K562 treated with DMSO at 1 percent for 4 hours (cell line): ENCODE results near the gene UBE3B. TPM values are rescaled to one million over a fixed set of nuclear protein-coding genes. Genes with fewer than 3 reads are reported as not detected.

Source experiments
- total RNA-seq: library from RNA; unstranded; fragments of 300-600 nt; gene quantifications from 2 replicates; pipeline ENCODE4 v1.2.3, GENCODE V29; 2022; ENCODE audit not compliant: insufficient read depth

The UBE3B gene, protein sequence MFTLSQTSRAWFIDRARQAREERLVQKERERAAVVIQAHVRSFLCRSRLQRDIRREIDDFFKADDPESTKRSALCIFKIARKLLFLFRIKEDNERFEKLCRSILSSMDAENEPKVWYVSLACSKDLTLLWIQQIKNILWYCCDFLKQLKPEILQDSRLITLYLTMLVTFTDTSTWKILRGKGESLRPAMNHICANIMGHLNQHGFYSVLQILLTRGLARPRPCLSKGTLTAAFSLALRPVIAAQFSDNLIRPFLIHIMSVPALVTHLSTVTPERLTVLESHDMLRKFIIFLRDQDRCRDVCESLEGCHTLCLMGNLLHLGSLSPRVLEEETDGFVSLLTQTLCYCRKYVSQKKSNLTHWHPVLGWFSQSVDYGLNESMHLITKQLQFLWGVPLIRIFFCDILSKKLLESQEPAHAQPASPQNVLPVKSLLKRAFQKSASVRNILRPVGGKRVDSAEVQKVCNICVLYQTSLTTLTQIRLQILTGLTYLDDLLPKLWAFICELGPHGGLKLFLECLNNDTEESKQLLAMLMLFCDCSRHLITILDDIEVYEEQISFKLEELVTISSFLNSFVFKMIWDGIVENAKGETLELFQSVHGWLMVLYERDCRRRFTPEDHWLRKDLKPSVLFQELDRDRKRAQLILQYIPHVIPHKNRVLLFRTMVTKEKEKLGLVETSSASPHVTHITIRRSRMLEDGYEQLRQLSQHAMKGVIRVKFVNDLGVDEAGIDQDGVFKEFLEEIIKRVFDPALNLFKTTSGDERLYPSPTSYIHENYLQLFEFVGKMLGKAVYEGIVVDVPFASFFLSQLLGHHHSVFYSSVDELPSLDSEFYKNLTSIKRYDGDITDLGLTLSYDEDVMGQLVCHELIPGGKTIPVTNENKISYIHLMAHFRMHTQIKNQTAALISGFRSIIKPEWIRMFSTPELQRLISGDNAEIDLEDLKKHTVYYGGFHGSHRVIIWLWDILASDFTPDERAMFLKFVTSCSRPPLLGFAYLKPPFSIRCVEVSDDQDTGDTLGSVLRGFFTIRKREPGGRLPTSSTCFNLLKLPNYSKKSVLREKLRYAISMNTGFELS
- 13.6 and 15.3 TPM in 2 replicates for total RNA-seq

DNA sequence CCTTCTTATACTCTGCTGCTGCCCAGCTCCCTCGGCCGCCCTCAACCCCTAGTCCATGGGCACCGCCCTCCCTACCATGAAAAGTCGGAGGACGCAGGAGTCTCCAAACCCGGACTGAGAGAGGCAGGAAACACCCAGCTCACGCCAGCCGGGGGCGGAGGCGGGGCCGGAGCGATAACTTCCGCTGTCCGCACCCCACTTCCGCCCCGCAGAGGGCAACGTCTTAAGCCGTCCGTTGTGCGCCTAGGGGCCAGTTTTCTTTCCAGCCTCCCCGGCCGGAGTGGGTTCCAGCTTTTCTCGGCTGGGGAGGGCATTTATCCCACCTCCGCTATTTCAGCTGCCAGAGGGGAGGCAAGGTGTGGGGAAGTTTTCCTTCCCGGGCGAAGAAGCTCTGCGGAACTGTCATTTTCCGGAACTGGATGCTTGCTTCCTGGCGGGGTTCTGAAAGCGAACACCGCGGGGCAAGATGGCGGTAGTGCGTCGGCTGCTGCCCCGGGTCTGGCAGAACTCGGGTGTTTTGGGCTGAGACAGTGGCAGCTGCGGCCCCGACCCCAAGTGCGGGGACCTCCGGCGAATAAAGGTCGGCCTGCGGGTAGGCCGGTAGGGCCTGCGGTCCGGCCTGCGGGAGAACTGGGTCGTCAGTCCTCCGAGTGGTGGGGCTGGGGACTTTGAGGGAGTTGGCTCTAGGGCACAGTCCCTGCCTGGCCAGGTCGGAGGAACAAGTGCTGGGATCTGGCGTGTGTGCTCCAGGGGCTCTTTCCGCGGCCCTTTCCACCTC, at the start of gene UBE3B, which contains the start of gene KCTD10:
Gene UBE3B, plus strand, starts transcription at position 450 of the 778 bp plus-strand sequence. CDS start 5,918 bp downstream, outside the sequence.
Gene KCTD10, minus strand, starts transcription at position 116 of the 778 bp plus-strand sequence. Its CDS starts 38 bp downstream, at position 78.

DNA sequence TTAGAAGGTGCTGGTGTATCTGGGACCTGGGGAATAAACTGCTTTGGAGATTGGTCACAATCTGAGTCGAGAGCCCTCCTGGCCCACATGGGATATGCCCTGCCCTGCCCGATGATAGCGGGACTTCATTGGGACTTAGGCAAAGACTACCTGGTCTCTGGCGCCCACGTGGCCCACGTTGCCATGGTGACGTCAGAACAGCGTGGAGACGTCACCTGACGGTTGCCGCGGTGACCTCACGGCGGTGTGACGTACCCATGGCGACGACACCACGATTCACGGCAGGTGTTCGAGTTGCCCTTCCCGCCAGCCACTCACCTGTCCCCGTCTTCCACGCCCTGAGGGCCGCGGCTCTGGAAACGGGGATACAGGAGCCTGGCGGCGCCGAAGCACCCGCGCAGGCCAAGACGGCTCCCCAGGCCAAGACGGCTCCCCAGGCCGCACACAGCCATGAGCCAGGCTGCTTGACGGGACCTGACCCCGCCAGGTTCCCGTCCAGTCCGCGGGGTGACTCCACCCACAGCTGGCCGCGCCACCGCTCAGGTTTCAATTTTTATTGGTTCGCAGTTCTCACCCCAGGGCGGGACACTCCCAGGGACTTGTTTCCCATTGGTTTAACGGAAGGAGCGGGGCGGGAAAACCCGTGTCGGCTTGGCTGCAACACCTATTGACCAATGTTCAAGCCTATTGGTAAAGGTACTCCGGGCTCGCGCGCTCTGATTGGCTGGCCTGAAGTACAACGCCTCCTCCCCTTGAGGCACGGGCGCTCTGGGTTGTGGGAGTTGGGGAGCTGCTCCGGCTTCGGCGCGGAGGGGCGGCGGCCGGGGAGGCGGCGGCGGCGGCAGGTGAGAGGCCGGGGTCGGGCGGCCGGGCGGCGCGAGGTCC, 95.8 kb downstream of the UBE3B start, which contains the start of the genes MMAB and MVK:
Gene MMAB, minus strand, starts transcription at position 476 of the 885 bp plus-strand sequence. Its CDS starts 24 bp downstream, at position 452.
Gene MVK, plus strand, starts transcription at position 766 of the 885 bp plus-strand sequence. CDS start 1,029 bp downstream, outside the sequence.

Other genes with a start within 250 kb of the UBE3B start
- gene FOXN4, start 168.3 kb upstream of the UBE3B start, total RNA-seq = not detected in 2 replicates
- gene MYO1H, start 129.7 kb upstream of the UBE3B start, total RNA-seq = not detected in 2 replicates
- gene KCTD10, start 334 bp upstream of the UBE3B start, total RNA-seq = 13.7 and 14.0 TPM in 2 replicates
- 26.9 and 31.6 TPM in 2 replicates for gene MMAB, start 95.9 kb downstream of the UBE3B start, total RNA-seq
- gene MVK, start 96.2 kb downstream of the UBE3B start, total RNA-seq = 33.7 and 34.7 TPM in 2 replicates
- gene FAM222A, start 236.2 kb downstream of the UBE3B start, total RNA-seq = 5.3 and 5.8 TPM in 2 replicates